Fibroblast of villous mesenchyme (primary cell): ENCODE data around the gene UGT1A8. TPM values are rescaled to one million over a fixed set of nuclear protein-coding genes. Genes with fewer than 3 reads are reported as not detected.

Source experiments
- DNase-seq: peaks from one replicate; pipeline ENCODE4 v3.0.0-alpha.2; 2010; ENCODE audit warnings: low read depth
- H3K4me3 ChIP-seq: 2 replicates; pipeline ENCODE4 v1.5.1; 2011; ENCODE audit warnings: low read depth, mild to moderate bottlenecking, low read length
- total RNA-seq: library from RNA; depleted of rRNA; stranded (reverse); fragments of >200 nt; gene quantifications from 2 replicates; pipeline ENCODE4 v1.2.3, GENCODE V29; 2012
- TF ChIP-seq, protein P1 (sequence below): IDR thresholded peaks from 2 replicates; pipeline ENCODE4 v1.5.1; 2012; ENCODE audit warnings: low read depth, mild to moderate bottlenecking, low read length; ENCODE audit not compliant: insufficient read depth

Gene UGT1A8
- total RNA-seq, 1 donor: under 0.01 TPM

DNA sequence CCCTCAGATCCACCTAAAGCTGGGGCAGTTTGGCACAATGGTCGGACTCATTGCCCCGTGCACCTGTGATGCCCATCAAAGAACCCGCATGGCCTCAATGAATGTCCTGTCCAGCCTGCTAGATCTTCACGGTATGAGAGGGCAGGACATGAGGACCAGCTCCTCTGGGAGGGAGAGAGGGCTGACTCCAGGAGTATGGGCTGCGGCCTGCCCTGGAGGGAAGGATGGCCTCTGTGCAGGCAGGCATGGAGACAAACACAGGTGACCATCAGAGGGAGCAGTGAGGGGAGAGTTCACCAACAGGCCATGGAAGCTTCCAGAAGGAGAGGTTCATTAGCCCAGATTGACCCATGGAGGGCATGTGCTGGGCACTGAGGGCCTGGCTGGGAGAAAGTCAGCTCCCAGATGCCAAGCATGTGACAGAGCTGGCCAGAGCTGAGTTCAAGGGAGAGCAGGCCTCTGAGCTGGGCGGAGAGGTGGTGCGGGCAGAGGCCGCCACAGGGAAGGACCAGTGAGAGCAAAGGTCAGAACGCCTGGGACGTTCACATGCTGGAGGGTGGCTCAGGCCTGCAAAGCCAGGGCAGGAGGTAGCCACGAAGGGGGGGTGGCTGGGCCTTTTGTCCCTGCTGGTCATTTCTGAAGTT is 200.7 kb downstream of the UGT1A8 start:
- no peak for DNase-seq
- H3K4me3 ChIP-seq: no peak overlapping the region
- TF ChIP-seq, protein P1, sequence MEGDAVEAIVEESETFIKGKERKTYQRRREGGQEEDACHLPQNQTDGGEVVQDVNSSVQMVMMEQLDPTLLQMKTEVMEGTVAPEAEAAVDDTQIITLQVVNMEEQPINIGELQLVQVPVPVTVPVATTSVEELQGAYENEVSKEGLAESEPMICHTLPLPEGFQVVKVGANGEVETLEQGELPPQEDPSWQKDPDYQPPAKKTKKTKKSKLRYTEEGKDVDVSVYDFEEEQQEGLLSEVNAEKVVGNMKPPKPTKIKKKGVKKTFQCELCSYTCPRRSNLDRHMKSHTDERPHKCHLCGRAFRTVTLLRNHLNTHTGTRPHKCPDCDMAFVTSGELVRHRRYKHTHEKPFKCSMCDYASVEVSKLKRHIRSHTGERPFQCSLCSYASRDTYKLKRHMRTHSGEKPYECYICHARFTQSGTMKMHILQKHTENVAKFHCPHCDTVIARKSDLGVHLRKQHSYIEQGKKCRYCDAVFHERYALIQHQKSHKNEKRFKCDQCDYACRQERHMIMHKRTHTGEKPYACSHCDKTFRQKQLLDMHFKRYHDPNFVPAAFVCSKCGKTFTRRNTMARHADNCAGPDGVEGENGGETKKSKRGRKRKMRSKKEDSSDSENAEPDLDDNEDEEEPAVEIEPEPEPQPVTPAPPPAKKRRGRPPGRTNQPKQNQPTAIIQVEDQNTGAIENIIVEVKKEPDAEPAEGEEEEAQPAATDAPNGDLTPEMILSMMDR: no peak

DNA sequence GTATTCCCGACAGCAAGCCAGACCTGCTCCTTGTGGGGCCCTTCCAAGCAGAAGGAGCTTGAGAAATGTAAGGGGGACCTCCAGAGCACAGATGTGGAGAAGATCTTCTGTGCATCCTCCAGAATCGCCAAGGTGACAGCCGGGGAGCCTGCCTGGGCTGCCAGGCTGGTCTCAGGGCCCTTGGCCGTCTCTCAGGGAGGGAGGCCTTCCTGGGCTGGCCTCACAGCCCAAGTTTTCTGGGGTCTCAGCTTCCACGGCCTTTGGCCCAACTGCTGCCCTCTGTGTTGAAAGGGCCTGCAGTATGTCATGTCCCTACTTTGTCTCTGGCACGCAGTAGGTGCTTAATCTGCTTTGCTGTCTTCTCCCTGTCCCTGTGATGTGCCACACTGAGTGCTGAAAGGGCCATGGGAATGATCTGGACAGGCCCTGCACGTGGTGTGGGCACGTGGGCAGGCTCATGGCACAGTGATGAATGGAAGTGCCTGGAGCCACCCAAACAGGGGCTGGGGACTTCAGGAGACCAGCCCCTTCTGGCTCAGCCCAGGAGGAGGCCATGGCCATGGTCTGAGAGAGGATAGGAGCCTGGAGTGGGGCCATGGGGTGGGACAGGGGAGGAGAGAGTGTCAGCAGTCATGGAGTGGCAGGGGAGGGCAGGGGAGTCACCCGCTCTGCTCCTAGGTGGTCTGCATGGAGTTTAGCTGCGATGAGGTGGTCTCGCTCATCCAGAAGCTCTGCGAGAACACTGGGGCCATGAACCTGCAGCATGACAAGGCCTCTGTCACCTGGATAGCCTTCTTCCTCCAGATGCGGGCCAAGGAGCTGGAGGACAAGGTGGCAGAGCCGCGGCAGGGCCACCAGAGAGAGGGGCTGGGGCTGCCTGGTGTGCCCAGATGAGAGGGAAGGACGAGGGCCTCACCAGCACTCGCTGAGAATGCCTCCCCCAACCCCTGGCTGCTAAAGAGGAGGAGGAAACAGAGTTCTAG is 201.5 kb downstream of the UGT1A8 start:
- no peak for DNase-seq
- TF ChIP-seq, protein P1: no peak
- no peak overlapping the region for H3K4me3 ChIP-seq

DNA sequence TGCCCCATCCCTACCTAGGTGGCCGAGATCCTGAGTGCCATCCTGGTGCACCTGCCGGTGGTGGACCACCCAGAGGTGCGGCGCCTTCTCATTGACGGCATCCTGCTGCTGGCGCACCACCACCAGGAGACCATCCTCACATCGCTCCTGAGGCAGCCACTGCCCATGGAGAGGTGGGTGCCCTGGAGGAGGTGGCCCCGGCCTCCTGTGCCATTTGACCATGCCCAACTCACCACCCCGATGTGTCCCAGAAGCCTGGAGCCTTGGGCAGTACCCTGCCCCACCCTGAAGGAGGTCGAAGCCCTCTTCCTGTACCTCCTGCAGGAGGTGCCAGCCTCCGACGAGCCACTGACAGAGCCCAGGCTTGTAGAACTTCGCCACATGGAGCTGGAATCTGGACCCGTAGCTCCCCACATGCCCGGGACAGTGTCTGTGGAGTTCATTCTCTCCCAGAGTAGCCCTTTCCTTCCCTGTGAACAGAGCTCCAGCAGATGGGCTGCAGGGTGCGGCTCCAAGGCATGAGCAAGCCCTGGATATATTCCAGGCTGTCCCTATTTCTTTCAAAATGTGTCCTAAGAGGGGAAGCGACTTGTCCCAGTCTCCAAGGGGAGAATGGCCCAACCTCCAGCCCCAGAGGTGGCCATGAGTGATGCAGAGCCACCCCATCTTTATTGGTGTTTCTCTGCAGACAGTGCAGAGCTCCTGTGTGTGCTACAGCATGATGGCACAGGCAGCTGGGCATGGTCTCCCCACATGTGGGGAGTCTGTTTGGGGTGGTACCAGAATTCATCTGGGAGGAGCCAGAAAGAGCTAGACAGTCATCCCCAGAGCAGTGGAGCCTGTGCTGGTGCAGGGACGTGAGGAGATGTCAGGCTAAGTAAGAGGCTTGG is 202.7 kb downstream of the UGT1A8 start:
- no peak overlapping the region for H3K4me3 ChIP-seq
- TF ChIP-seq, protein P1: no peak
- no peak for DNase-seq

DNA sequence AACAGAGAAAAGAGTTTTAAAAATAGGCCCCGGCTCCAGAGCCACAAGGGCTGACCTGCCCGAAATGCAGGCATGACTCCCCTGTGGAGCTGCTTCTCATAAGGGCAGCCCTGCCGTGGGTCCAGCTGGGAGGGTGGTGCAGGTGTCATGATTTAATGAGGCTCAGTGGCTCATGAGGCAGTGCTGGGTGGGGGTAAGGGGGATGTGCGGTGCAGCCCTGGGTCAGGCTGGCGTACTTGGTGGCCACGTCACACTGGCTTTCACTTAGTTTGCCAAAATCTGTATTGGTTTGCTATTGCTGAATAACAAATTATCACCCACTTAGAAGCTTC is 203.3 kb downstream of the UGT1A8 start:
- DNase-seq: no peak
- TF ChIP-seq, protein P1: no peak
- H3K4me3 ChIP-seq: no peak overlapping the region

DNA sequence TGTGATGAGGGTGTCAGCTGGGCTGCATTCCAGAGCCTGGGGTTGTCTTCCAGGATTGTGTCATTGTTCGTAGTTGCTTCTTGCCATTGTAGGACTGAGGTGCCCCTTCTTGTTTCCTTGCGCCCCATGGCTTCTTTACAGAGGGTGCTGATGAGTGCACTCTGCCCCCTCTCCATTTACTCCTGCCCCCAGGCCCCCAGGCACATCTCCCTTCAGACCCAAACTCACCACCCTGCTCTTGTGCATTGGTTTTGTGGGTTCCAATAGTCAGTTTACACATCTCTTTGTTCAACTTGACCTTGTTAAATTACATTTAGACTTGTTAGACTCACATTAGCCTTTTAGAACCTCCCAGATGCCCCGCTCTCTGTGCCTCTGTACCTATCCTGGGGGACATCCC is 203.8 kb downstream of the UGT1A8 start:
- DNase-seq: no peak
- TF ChIP-seq, protein P1: no peak
- H3K4me3 ChIP-seq: no peak overlapping the region

DNA sequence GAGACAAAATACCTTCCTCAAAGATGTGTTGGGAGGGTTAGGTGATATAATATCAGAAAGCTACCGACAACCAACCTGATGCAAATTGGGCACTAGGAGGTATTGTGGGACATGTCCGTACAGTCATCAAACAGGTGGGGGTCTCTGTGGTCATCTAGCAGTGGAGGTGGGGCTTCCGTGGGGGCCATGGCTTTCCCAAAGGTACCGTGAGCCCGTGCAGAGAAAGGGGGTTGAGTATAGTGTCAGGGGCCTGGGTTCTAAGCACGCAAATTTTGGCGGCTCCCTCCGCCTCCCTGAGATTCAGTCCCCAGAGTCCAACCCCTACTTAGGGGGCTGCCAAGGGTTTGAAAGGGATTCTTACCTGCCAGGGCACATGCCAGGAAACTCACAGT is 204.3 kb downstream of the UGT1A8 start:
- TF ChIP-seq, protein P1: no peak
- no peak overlapping the region for H3K4me3 ChIP-seq
- no peak for DNase-seq
